Keratinocyte (primary cell): ENCODE results near the gene PPP1R16B. TPM values are rescaled to one million over a fixed set of nuclear protein-coding genes. Genes with fewer than 3 reads are reported as not detected.

Experiments used
- DNase-seq: peaks from one replicate; pipeline ENCODE4 v3.0.0-alpha.2; 2011; ENCODE audit warnings: low read depth, missing footprints, low spot score
- FAIRE-seq: peaks from 2 replicates; lab custom pipeline; 2011; peaks lifted over from hg19 to GRCh38; lab: Jason Lieb, UNC
- H2AFZ ChIP-seq: 2 replicates; pipeline ENCODE4 v1.6.0; 2012; ENCODE audit warnings: low read length, control low read depth, inconsistent platforms; ENCODE audit not compliant: control insufficient read depth
- H3K27ac ChIP-seq: 2 replicates; pipeline ENCODE4 v1.5.1; 2011; ENCODE audit warnings: low read length; ENCODE audit not compliant: control insufficient read depth, insufficient read depth
- H3K27me3 ChIP-seq: 3 replicates; pipeline ENCODE4 v1.6.0; 2011; ENCODE audit warnings: low read length; ENCODE audit not compliant: control insufficient read depth, insufficient read depth; ENCODE audit errors: extremely low read depth
- H3K36me3 ChIP-seq, 2 experiments: 2 replicates in 1 of 2; 3 replicates in 1 of 2; pipeline ENCODE4 v1.5.1; 2011; ENCODE audit warnings: low read length in 2 of 2, mild to moderate bottlenecking in 1 of 2; ENCODE audit not compliant: control insufficient read depth in 2 of 2, insufficient read depth in 2 of 2; ENCODE audit errors: extremely low read depth in 1 of 2
- H3K4me1 ChIP-seq: 3 replicates; pipeline ENCODE4 v1.5.1; 2011; ENCODE audit warnings: low read length; ENCODE audit not compliant: control insufficient read depth, insufficient read depth; ENCODE audit errors: extremely low read depth
- H3K4me2 ChIP-seq: 3 replicates; pipeline ENCODE4 v1.6.0; 2011; ENCODE audit warnings: low read depth, low read length; ENCODE audit not compliant: control insufficient read depth, insufficient read depth; ENCODE audit errors: extremely low read depth
- H3K4me3 ChIP-seq, 3 experiments: fragments of 200-600 bp in 1 of 3; sonication (generic) in 1 of 3; 2 replicates in 2 of 3; 3 replicates in 1 of 3; pipeline ENCODE4 v1.5.1; 2011 to 2016; ENCODE audit warnings: low read length in 3 of 3, mild to moderate bottlenecking in 3 of 3, control low read depth in 2 of 3, inconsistent platforms in 1 of 3, low read depth in 1 of 3, mixed read lengths in 1 of 3, mixed run types in 1 of 3, moderate library complexity in 1 of 3; ENCODE audit not compliant: control insufficient read depth in 2 of 3, insufficient read depth in 2 of 3; ENCODE audit errors: extremely low read depth in 1 of 3
- H3K79me2 ChIP-seq: 2 replicates; pipeline ENCODE4 v1.6.0; 2012; ENCODE audit warnings: low read length; ENCODE audit not compliant: control insufficient read depth, insufficient read depth
- H3K9ac ChIP-seq: 3 replicates; pipeline ENCODE4 v1.6.0; 2011; ENCODE audit warnings: low read length; ENCODE audit not compliant: control insufficient read depth, insufficient read depth; ENCODE audit errors: extremely low read depth
- H3K9me1 ChIP-seq: 3 replicates; pipeline ENCODE4 v1.6.0; 2011; ENCODE audit warnings: low read length; ENCODE audit not compliant: control insufficient read depth, insufficient read depth; ENCODE audit errors: extremely low read depth
- H3K9me3 ChIP-seq: 2 replicates; pipeline ENCODE4 v1.5.1; 2012; ENCODE audit warnings: low read depth, low read length; ENCODE audit not compliant: control insufficient read depth
- H4K20me1 ChIP-seq: 3 replicates; pipeline ENCODE4 v1.6.0; 2011; ENCODE audit warnings: low read length; ENCODE audit not compliant: control insufficient read depth, insufficient read depth; ENCODE audit errors: extremely low read depth
- EZH2 ChIP-seq: IDR thresholded peaks from one replicate; pipeline ENCODE4 v1.6.1; 2012; ENCODE audit warnings: inconsistent platforms, mild to moderate bottlenecking, low read length, moderate library complexity
- dilution Hi-C: fragments of 300-500 bp; cut with MboI; formaldehyde crosslinking; loops from one replicate; pipeline ENCODE4 v1.7.0; 2020; ENCODE audit warnings: low sequenced_read_pairs; ENCODE audit not compliant: extremely low pct_ligation_motif_present
- polyA plus RNA-seq, 5 experiments: library from polyadenylated mRNA; depleted of rRNA in 3 of 5; stranded (reverse) in 3 of 5; stranded (forward) in 1 of 5; unstranded in 1 of 5; fragments of >200 nt; gene quantifications; 1 replicate in 1 of 5; 2 replicates in 3 of 5; 3 replicates in 1 of 5; pipeline versions ENCODE4 v1.2.1 to v1.2.3, GENCODE V29; 2011 to 2012; ENCODE audit warnings: missing spikeins in 2 of 5, low read depth in 1 of 5, low replicate concordance in 1 of 5
- TF ChIP-seq, protein P1 (sequence below), 3 experiments: IDR thresholded peaks in 1 of 3; conservative IDR thresholded peaks in 1 of 3; optimal IDR thresholded peaks in 1 of 3; 2 replicates in 2 of 3; 3 replicates in 1 of 3; pipeline versions ENCODE3 to v1.5.1; 2011; ENCODE audit warnings: low read length in 3 of 3, mild to moderate bottlenecking in 3 of 3, moderate library complexity in 2 of 3, control low read depth in 1 of 3, inconsistent platforms in 1 of 3; ENCODE audit not compliant: insufficient read depth in 2 of 3; ENCODE audit errors: extremely low read depth in 1 of 3

The PPP1R16B gene
- polyA plus RNA-seq, 1 donor (not counting 4 experiments of a cell fraction or from before 2014, with no cell fraction given) = not detected

DNA sequence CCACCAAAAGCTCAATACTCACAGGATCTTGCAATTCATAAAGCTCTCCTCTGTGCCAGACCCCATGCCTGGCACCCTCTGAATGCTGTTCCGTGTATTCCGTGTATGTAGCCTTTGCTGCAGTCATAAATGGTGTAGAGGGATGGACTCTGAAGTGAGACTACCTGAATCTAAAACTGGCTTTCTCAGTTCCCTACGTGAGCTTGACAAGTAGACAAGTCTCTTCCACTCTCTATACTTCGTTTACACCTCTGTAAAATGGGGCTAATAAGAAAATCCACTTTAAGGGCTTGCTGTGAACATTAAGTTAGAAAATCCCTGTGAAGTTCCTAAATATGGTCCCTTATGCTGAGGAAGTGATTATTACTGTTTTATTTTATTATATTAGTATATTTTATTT, 31.5 kb downstream of the PPP1R16B start:
- Histone ChIP-seq H3K9me3 (no peaks in the 10 kb centered on the region), H3K4me3 (no peak overlapping the region), H3K9me1 (no peaks in the 10 kb centered on the region), H3K4me1 (no peaks in the 10 kb centered on the region), H3K9ac (no peak overlapping the region), H3K27ac (no peak overlapping the region), H4K20me1 (no peaks in the 10 kb centered on the region), H3K36me3 (no peaks in the 10 kb centered on the region), H2AFZ (no peak overlapping the region), H3K4me2 (no peak overlapping the region), H3K79me2 (no peaks in the 10 kb centered on the region), H3K27me3 (no peaks in the 10 kb centered on the region)
- dilution Hi-C loops = no loop called here
- TF ChIP-seq, protein P1, sequence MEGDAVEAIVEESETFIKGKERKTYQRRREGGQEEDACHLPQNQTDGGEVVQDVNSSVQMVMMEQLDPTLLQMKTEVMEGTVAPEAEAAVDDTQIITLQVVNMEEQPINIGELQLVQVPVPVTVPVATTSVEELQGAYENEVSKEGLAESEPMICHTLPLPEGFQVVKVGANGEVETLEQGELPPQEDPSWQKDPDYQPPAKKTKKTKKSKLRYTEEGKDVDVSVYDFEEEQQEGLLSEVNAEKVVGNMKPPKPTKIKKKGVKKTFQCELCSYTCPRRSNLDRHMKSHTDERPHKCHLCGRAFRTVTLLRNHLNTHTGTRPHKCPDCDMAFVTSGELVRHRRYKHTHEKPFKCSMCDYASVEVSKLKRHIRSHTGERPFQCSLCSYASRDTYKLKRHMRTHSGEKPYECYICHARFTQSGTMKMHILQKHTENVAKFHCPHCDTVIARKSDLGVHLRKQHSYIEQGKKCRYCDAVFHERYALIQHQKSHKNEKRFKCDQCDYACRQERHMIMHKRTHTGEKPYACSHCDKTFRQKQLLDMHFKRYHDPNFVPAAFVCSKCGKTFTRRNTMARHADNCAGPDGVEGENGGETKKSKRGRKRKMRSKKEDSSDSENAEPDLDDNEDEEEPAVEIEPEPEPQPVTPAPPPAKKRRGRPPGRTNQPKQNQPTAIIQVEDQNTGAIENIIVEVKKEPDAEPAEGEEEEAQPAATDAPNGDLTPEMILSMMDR (optimal IDR thresholded peaks at IDR 0.05 in 1 of 3, IDR thresholded peaks at IDR 0.05 in 1 of 3, conservative IDR thresholded peaks at IDR 0.05 in 1 of 3; ENCODE audit: extremely low read depth in 1 of 3, insufficient read depth in 2 of 3, low read length in 3 of 3) = no peak
- no peak for DNase-seq
- FAIRE-seq = no peak

DNA sequence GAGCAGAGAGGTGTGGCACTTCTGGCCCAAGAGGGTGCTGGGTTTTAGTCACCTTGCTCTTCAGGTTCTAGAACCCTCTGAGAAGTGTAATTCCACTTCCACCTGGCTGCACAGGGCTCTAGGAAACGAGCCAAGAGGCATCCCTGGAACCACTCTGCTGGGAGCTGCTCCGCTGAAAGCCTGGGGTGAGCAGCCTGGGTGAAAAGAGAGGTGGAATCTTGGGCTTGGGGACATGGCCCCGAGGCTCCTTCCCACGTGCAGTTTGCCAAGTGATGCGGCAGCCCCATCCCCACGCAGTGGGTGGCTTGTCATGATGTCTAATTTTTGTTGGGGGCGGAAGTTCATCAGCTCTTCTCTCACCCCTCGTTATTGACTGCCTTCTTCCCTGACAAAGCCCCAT, 32.8 kb downstream of the PPP1R16B start:
- H3K4me3 ChIP-seq = no peak overlapping the region
- no peaks in the 10 kb centered on the region for H4K20me1 ChIP-seq
- no peaks in the 10 kb centered on the region for H3K27me3 ChIP-seq
- no peaks in the 10 kb centered on the region for H3K4me1 ChIP-seq
- TF ChIP-seq, protein P1 (optimal IDR thresholded peaks at IDR 0.05 in 1 of 3, IDR thresholded peaks at IDR 0.05 in 1 of 3, conservative IDR thresholded peaks at IDR 0.05 in 1 of 3; ENCODE audit: extremely low read depth in 1 of 3, insufficient read depth in 2 of 3, low read length in 3 of 3) = no peak
- no peak for TF ChIP-seq EZH2
- H3K9ac ChIP-seq = no peak overlapping the region
- H3K36me3 ChIP-seq = no peaks in the 10 kb centered on the region
- FAIRE-seq (no peak), DNase-seq (no peak)
- H3K4me2 ChIP-seq = no peak overlapping the region
- no peak overlapping the region for H2AFZ ChIP-seq
- no peaks in the 10 kb centered on the region for H3K79me2 ChIP-seq
- H3K9me1 ChIP-seq = no peaks in the 10 kb centered on the region
- H3K9me3 ChIP-seq = no peaks in the 10 kb centered on the region
- H3K27ac ChIP-seq = no peak overlapping the region
- dilution Hi-C loops = no loop called here
